ENCODE measurements around the gene EEF1G. TPM values are rescaled to one million over a fixed set of nuclear protein-coding genes. Genes with fewer than 3 reads are reported as not detected.

The EEF1G gene
- total and polyA plus RNA-seq, 2 of the 13 experiments (the other 11 are each of a cell fraction or from before 2014, with no cell fraction given), result 1,787 to 2,144 TPM

DNA sequence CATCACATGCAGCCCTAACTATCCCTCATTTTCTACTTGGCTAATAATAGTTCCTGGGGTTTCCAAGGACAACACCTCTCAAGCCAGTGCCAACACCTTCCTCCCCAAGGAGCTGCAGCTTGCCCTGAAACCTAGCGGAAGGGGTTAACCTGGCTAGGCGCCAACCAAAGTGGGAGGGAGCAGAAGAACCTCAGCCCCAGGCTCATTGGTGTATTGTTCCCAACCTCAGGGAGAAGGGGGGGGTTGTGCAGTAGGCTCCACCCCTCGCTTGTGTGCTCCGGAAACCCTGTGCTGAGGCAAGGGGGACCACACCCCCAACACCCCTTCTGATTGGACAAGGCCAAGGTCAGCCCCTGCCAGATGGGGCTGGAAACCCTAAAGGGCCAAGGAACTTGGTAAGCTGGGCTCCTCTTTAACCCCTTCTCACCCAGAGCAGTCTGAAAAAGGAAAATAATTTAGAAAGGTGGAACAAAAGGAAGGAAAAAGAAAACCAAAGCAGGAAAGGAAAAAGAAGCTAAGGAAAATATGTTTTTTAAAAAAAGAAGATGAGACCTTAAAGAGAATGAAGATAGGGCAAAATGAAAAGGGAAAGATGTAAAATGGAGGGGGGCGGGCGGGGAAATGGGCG lies 25.5 kb upstream of the EEF1G start (continued):
- 0 out of 2 replicates have a peak, but pooled peaks have one; percentile 46 for TF ChIP-seq ARNT2 (CRISPR knock-in tag; IDR thresholded peaks at IDR 0.05; ENCODE audit: low read depth)
- 0 out of 2 replicates have a peak, but pooled peaks have one; percentile 39 for TF ChIP-seq TP53 (CRISPR knock-in tag; conservative IDR thresholded peaks at IDR 0.05)
- no peak for TF ChIP-seq KDM1A (CRISPR knock-in tag; IDR thresholded peaks at IDR 0.05)
- TF ChIP-seq GLI4 (CRISPR knock-in tag; IDR thresholded peaks at IDR 0.05; ENCODE audit: borderline replicate concordance), result no peak
- no peak for TF ChIP-seq KAT2B (IDR thresholded peaks at IDR 0.05; ENCODE audit: borderline replicate concordance, low read depth, low read length)
- no peak for TF ChIP-seq ZNF329 (CRISPR knock-in tag; IDR thresholded peaks at IDR 0.05; ENCODE audit: low read depth)
- peak; percentile 65 for TF ChIP-seq SP2 (CRISPR knock-in tag; IDR thresholded peaks at IDR 0.05)
- peak; percentile 61; the same call in 1 of the 2 replicates for TF ChIP-seq REPIN1 (CRISPR knock-in tag; IDR thresholded peaks at IDR 0.05; ENCODE audit: borderline replicate concordance, low read depth)
- TF ChIP-seq ZNF207 (IDR thresholded peaks at IDR 0.05; ENCODE audit: borderline replicate concordance), result no peak
- no peak for TF ChIP-seq ZNF496 (CRISPR knock-in tag; IDR thresholded peaks at IDR 0.05; ENCODE audit: insufficient replicate concordance)
- TF ChIP-seq ZSCAN30 (CRISPR knock-in tag; IDR thresholded peaks at IDR 0.05), result no peak
- TF ChIP-seq ASH2L (IDR thresholded peaks at IDR 0.05; ENCODE audit: insufficient read length, low read depth, low read length), result peak; percentile 52
- TF ChIP-seq ZNF101 (CRISPR knock-in tag; IDR thresholded peaks at IDR 0.05; ENCODE audit: borderline replicate concordance, low read depth), result no peak
- no peak for TF ChIP-seq ZNF761 (CRISPR knock-in tag; conservative IDR thresholded peaks at IDR 0.05)
- no peak for TF ChIP-seq ARNT (IDR thresholded peaks at IDR 0.05)
- no peak for TF ChIP-seq ZFP36L1 (CRISPR knock-in tag; IDR thresholded peaks at IDR 0.05)
- no peak for TF ChIP-seq ZNF644 (CRISPR knock-in tag; IDR thresholded peaks at IDR 0.05; ENCODE audit: low read depth)
- TF ChIP-seq ZNF180 (CRISPR knock-in tag; IDR thresholded peaks at IDR 0.05; ENCODE audit: borderline replicate concordance, low read depth), result no peak
- peak; percentile 46; the same call in 1 of the 2 replicates for TF ChIP-seq MTA1 (CRISPR knock-in tag; IDR thresholded peaks at IDR 0.05; ENCODE audit: borderline replicate concordance)
- no peak for TF ChIP-seq RERE (CRISPR knock-in tag; IDR thresholded peaks at IDR 0.05; ENCODE audit: low read depth)
- TF ChIP-seq, protein P1, sequence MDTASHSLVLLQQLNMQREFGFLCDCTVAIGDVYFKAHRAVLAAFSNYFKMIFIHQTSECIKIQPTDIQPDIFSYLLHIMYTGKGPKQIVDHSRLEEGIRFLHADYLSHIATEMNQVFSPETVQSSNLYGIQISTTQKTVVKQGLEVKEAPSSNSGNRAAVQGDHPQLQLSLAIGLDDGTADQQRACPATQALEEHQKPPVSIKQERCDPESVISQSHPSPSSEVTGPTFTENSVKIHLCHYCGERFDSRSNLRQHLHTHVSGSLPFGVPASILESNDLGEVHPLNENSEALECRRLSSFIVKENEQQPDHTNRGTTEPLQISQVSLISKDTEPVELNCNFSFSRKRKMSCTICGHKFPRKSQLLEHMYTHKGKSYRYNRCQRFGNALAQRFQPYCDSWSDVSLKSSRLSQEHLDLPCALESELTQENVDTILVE (CRISPR knock-in tag; IDR thresholded peaks at IDR 0.05), result peak; percentile 40; the same call in 1 of the 2 replicates
- TF ChIP-seq, protein P2, sequence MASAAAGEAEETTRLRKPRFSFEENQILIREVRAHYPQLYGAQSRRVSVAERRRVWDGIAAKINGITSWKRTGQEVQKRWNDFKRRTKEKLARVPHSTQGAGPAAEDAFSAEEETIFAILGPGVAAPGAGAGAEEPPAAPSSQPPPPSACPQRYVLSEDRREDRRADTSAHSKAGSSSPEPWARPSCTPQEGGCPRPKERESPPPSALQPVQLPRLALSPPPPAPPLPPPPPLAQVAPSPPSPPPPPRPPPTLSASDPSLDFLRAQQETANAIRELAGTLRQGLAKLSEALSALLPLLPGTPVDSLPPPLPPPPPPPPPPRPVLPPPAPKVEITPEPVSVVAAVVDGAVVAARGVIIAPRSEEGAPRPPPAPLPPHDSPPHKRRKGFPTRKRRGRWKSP (CRISPR knock-in tag; IDR thresholded peaks at IDR 0.05), result no peak
- TF ChIP-seq STAG1 (CRISPR knock-in tag; IDR thresholded peaks at IDR 0.05), result no peak
- TF ChIP-seq PTBP1 (IDR thresholded peaks at IDR 0.05; ENCODE audit: low read depth, low read length, poor library complexity, severe bottlenecking), result no peak

All from HepG2 (cell line).